ENCODE data around the gene GBX1.

Gene GBX1

DNA sequence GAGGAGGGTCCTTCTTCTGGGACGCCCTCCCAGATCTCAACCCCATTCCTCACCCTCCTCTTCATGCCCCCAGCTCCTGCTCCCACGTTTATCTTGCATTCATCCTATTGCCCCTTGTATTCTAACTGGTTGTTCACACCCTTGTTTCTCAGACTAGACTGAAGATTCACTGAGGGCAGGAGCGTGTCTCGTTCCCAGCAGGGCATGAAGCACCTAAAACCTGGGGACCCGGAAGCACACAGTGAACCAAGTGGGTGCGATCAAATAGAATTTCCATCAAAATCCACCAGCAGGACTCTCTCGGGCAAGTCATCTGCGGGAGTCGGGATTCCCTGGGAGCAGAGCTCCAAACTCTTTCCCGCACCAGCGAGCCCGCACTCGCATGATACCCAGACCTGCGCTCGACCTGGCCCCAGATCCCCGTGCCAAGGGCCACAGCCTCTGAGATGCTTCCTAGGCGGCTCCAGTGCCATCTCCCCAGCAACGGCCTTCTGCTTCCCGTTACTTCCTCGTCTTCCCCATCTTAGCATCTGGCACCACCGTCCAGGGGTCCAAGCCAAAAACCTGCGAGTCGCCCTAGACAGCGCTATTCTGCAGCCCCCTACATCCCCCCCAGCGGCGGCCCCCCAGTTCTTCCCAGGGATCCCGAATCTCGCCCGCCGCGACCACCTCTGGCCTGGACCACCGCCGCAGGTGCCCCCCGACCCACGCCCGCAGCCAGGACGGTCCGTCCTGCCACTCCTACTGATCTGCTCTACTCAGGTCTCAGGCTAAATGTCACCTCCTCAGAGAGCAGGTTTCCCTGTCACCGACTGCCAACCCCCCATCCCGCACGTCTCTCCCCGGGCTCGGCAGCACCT, 6.1 kb upstream of the GBX1 start:
- no peak for DNase-seq (ENCODE audit: low read depth)

DNA sequence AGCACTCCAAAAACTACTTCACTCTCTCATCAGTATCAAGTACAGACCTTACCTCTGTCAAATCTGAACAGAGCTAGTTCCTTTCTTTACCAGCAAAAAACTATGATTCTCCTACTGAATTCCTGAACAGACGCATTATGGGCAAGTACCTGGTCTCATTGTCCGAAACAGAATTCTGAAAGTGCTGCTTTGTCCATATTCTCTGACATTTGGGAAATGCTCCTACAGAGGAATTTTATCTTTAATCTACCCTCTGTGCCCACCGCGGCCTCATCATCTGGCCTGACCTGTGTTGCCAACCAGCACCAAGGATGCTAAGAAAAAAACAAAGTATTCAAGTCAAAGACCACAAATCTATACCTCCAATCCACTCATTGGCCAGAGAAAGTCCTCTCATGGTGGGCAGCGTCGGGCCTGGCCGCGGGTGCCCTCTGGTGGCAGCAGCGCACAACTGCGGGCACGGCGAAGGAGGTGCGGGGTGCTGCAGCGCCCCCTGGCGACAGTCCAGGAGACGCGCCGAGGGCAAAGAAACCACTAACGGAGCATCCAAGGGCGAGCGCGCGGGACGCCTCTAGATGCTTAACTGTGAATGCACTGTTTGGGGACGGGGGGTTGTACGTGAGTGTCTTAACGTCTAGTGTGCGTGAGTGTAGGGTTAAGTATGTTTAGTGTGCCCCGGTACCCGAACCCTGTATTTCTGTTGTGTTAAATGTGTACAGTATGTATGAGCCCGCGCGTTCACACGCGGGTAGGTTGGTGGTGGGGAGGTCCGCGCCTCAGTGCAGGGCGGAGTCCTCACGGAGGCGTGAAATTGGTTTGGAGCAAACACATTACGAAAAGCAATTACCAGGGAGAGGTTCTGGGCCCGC, 5.0 kb upstream of the GBX1 start:
- peak; percentile 40 for DNase-seq (ENCODE audit: low read depth)

DNA sequence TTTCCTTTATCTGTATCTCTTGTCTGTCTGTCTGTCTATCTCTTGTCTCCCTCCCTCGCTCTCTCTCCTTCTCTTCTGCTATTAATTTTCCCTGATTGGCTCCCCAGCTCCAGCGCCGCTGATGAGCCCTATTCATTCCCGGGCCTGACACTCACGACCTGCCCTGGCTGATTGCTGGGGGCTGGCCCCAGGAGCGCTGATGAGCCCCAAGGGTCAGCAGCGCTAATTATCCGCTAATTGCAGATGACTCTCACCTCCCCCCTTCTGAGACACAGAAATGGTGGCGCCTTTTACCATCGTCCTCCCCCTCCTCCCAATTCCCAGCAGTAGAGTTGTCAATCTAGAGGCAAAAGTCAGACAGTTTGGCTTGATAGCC, 1.3 kb upstream of the GBX1 start:
- DNase-seq (ENCODE audit: low read depth) = no peak

DNA sequence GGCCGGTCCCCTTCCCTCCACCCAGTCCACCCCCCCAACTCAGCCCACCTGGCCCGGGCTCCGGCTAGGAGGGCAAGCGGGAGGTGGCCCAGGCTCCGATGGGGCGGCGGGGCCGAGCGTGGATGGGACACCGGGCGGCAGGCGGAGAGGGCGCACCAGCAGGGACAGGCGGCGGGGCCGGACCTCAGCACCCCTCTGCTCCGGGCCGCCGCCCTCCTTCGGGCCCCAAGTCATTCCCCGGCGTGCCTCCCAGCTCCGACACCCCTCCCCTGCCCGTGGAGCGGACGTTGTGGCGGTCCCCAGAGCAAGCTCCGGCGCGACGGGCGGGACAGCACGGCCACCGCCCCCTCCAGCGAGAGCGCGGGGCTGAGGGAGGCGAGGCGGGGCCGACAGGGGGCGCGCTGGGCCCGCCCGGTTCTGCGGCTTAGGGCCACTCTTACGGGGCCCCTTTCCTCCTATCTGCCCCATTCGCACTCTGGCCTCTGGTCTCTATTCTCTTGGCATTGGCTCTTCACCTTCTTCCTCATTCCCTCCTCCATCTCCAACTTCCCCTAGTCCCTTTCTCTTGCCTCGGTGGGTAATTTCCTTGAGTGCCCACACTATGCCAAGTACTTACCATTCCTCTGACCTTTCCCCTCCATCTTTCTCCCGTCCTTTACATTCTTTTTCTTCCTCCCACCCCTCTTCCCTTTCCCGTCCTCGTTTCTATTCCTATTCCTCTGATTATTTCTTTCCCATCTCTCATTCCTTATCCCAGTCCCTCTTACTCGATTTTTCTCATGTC, 701 bp upstream of the GBX1 start:
- DNase-seq (ENCODE audit: low read depth) = no peak

DNA sequence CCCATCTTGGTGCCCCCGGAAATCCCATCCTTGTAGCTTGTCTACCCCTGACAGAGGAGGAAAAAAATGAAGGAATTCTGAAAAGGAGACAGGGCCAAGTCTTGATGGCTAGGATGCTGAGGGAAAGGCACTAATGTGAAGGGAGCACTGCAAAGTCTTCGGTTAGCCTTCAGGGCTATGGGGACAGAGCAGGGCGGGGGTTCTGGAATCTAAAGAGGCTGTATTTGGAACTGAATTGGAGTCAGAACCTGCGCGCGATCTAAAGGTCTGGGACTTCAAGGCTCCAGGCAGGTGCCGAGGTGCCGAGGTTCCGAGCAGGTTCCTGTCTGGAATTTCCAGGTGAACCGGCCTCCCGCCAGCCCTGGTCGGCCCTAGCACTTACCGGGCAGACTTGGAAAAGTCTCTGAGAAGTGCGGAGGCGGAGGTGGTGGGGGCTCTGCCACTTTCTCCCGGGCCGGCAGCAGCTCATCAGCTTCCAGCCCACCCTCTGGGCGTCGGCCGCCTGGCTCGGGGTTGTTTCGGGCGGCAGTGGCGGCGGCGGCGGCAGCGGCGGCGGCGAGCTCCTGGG, 781 bp downstream of the GBX1 start:
- no peak for DNase-seq (ENCODE audit: low read depth)

DNA sequence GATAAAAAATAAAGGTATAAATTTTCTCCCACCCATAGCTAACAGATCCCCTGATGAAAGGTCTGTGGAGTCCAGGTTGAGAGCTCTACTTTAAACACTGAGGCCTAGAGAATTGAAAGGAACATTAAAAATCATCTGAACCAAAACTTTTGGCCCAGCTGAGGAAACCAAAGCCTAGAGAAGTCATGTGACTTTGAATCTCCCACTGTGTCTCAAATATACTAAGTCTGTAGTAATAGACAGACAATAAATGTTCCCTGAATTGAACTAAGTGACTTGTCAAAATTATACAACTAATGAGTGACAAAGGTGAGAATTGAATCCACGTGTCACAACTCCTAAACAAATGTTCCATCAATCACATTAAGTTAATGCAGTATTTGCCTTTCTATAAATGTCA, 5.7 kb downstream of the GBX1 start:
- no peak for DNase-seq (ENCODE audit: low read depth)

DNA sequence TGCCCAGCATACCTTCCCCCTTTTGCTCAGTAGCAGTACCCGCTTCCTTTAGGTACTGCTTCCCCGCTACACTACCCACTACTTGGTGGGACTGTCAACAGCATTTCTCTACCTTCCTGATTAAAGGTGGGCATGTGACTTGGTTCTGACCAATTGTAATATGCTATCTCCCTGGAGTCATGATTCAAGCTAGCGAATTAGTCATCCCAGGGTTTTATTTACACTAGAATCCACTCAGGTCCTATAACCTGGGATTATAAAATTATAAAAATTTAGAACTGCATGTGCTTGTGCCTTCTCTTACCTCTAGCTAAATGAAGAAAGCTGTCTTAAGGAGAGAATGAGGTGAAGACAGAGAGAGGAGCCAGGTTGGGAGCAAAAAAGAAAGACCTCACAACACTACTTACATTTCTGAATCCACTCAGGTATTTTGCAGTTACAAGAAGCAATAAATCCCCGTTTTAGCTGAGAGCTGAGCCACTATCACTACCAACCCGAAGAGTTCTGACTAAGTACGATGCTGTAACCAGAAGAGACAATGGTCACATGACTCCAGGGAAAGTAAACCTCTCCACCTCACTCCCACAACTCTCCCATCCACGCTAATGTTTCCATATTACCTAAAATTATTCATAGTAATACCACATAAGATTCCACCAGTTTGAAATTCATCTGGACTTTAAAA, 9.7 kb downstream of the GBX1 start:
- DNase-seq (ENCODE audit: low read depth) = no peak

DNA sequence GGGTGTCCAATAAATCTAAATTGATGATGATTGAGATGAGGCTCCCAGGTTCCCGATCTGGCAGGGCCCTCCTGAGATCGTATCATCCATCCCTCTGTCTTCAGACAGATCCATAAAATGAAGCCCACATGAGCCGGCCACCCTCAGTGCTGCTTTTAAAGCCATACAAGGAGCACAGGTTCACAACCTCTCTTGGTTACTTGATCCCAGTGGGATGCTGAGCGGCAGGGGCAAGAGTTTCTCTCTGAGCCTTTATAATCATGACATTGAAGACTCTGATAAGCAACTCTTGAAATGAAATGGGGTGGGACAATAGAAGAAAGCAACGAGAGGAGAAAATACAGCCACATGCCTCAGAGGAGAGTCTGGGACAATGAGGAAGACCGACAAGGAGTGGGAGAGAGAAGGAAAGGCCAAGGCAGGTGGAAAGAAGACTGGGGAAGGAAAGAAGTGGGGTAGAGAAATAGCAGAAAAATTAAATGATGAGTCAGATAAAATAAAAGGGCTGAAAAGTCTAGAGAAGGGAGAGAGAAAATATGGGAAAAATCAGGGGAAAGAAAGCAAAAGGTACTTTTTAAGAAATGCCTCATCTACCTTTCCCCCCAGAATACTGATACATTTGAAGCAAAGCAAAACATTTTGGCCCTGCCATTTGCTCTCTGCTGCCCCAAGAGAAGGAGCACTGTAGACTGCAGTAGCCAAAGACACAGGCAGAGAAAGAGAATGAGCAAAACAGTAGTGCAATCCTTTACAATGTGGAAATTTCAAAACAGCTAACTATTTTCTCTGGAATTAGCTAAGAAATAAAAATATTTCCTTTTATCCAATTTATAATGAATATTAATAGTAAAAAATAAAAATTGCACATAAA, 14.6 kb downstream of the GBX1 start:
- DNase-seq (ENCODE audit: low read depth) = no peak

DNA sequence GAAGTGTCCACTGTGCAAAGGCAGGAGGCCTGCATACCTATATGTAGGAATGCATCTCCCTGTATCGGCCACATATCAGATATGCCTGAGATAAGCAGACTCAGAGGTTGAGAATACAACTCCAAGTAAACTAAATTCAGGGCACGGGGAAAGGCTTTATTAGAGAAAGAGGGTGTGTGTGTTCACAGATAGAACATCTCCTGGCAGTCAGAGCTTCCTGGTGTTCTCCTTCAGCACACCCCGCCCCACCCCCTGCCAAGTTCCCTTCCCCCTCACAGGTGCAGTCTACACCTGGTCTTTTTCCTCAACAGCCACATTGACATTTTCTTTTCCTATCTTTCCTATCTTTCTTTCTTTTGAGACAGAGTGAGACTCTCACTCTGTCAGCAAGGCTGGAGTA, 17.1 kb downstream of the GBX1 start:
- no peak for DNase-seq (ENCODE audit: low read depth)

DNA sequence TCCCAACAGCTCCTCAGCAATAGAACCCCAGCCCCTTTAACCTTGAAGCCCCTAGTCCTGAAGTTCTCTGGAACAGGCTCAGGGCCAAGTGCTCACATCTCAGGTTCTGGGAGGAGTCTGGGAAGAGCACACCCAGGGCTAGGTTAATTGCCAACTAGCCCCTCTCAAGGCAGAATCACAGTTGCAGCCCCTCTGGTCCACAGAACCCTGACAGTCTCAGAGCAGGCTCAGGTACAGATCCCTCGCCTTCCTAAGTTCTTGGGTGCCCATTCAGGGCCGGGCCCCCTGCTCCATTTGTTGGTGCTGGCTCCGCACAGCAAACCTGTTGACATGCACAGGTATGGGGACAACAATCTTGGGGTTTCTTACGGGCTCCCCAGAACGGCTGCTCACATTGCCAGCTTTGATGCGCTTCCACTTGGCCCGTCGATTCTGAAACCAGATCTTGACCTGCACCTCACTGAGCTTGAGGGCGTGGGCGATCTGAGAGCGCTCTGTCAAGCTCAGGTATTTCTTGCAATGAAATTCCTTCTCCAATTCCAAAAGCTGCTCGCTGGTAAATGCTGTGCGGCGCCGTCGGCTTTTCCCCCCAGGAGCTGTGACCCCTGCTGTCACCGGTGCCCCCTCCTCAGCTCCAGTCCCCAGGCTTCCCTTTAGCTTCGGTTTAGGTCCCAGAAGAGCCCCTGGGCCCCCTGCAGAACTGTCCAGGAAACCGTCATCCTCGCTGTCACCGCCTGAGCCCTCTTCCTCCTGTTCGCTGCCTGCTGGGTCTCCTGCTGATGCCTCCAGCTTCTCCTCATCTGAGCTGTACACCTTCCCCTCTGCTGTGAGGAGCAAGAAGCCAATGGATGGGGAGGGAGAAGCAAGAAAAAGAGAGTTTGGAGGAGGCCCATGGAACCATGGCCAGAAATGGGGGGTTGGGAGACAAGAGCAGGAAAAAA, 18.9 kb downstream of the GBX1 start:
- DNase-seq (ENCODE audit: low read depth) = no peak

DNA sequence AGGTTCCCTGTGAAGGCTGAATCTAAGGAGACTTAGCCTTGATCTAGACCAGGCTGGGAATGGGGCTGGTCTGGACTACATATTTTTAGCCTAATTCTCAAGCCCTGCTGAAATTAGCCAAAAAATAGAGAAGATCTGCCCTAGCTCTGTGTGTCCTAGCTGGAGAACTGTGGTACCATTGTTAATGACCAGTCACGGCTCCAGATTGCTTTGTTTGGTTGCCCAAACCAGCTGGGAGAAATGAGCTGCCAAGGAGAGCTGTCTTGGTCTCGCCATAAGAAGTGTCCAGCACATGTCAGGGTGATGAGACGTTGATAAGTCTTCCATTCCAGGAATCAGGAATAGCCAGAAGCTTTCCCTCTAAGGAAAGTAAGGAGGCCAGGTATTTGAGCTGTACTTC, 20.7 kb downstream of the GBX1 start:
- no peak for DNase-seq (ENCODE audit: low read depth)

DNA sequence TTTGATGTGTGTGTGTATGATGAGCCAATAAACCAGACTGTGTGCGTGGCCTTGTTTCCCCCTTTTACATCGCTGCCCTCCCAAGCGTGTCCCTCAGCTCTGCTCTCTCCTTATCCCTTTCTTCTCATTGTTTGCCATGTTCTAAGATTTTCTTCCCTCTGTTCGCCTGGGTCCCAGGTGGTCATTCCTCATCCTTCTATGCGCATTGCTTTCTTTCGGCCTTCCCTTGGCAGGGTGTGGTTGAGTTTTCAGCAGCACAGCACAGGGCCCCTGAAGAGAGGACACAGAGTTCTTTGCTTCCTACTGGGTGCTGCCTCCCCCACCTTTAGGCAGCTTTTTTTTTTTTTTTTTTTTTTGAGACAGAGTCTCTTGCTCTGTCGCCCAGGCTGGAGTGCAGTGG, 23.1 kb downstream of the GBX1 start:
- no peak for DNase-seq (ENCODE audit: low read depth)

DNA sequence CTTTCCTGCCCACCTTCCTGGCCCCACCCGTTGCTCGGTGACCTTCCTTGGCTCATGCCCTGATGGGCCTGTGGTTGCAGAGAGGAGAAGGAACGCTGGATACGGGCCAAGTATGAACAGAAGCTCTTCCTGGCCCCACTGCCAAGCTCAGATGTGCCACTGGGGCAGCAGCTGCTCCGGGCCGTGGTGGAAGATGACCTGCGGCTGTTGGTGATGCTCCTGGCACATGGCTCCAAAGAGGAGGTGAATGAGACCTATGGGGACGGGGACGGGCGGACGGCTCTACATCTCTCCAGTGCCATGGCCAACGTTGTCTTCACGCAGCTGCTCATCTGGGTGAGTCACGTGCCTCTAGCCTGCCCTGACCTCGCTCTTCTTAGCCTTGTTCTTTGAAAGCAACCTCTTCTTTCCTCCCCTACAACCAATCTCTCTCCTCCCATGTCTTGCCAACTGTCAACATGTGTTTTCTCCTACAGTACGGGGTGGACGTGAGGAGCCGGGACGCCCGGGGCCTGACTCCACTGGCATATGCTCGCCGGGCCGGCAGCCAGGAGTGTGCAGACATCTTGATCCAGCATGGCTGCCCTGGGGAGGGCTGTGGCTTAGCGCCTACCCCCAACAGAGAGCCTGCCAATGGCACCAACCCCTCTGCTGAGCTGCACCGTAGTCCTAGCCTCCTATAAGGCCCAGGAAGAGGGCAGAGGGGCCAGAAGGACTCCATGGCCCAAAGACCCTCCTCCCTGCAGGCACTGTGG, 24.1 kb downstream of the GBX1 start:
- DNase-seq (ENCODE audit: low read depth) = no peak

DNA sequence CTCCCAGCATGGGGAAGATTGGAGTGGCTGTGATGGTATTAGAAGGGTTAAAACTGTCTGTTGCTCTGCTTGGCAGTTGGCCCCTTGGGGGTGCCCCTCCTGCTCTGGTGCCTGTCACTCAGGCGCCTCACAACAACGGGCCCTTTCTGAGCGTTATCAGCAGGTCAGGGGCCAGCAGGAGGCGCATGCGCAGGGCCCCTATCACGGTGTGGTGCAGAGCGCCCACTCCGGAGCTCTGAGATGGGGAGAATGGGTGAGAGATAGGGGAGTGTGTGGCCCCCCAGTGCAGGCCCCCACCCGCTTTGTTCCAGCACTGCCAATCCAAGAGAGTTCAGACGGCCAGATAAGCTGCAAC, 24.8 kb downstream of the GBX1 start:
- DNase-seq (ENCODE audit: low read depth) = no peak

DNA sequence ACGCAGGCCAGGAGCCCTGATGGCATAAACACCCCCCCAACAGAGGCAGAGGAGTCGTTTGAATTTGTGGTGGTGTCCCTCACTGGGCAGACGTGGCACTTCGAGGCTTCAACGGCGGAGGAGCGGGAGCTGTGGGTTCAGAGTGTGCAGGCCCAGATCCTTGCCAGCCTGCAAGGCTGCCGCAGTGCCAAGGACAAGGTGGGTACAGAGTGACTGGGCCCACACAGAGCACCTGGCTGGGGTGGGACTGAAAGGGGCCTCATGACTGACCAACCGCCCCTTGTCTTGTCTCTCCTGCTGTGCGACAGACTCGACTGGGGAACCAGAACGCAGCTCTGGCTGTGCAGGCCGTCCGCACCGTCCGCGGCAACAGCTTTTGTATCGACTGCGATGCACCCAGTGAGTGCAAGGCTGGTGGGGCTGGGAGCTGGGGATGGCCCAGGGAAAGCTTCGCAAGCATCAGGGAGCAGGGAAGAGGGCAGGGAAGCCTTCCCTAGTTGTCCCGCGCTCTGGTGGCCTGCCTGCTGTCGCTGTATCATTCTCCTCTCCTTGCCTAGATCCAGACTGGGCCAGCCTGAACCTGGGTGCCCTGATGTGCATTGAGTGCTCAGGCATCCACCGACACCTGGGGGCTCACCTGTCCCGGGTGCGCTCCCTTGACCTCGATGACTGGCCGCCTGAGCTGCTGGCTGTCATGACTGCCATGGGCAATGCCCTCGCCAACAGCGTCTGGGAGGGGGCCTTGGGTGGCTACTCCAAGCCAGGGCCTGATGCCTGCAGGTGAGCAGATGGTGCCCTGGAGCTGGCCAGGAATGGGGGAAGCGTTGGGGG, 25.4 kb downstream of the GBX1 start:
- no peak for DNase-seq (ENCODE audit: low read depth)

DNA sequence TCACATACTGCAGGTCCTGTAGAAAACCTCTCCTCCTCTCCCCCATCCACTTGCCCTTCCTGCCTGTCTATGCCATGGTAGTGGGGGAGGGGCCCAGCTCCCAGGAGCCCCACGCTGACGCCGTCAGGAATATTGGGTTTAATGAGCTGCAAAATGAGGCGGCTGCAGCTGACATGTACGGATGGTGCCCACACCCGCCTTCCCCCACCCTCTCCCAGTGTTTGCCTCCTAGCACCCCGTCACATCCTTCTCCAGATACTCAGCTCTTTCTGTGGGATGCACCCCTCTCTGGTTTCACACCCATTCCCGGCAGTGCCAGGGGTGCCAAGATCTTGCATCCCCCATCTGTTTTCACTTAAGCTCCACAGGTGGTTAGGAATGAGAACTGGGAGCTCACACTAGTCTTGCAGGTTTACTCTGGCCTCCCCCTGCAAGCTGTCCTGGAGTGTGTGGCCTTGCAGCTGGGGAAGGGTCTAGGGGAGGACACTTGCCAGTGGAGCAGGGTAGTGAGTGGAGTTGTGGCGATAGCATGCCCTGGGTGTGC, 26.1 kb downstream of the GBX1 start:
- no peak for DNase-seq (ENCODE audit: low read depth)

DNA sequence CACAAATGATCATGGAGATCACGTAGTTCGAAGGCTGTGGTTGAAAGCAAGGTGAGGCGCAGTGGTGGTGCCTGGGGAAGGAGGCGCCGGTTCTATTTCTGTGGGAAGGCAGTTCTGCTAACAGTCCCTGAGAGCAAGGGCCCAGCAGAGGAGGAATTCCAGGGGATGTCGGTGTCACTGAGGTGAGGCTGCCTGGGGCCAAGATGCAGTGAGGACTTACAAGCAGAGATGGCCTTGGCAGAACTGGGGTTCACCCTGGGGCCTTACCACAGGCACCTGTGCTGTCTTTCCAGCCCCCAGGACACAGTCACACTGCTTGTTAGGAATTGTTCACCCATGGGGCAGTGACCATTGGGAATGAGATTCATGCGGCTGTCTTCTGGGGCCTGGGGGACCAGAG, 26.7 kb downstream of the GBX1 start:
- no peak for DNase-seq (ENCODE audit: low read depth)

DNA sequence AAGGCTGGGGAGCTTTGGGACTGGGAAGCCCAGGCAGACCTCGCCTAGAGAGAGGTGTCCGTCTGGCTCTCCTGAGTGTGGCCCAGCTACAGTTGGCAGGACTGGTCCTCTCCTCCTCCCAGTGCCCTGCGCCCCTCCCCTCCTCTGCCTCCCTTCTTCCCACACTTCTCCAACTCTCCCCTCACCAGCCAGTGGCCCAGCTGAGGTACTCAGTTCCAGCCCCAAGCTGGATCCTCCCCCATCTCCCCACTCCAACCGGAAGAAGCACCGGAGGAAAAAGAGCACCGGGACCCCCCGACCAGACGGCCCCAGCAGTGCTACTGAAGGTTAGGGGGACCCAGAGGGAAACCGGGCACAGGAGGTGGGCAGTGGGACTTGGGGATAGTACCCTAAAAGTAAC, 27.7 kb downstream of the GBX1 start:
- DNase-seq (ENCODE audit: low read depth) = no peak
